Suprapubic skin (tissue), 4 donors: ENCODE measurements around the gene IQSEC3.

Experiments used
- POLR2A ChIP-seq, 2 donors: fragments of 450-650 bp; IDR thresholded peaks; one replicate each; pipeline ENCODE4 v1.6.1; 2017; ENCODE audit warnings: antibody characterized with exemption in 2 of 2, mild to moderate bottlenecking in 2 of 2, moderate library complexity in 2 of 2
- POLR2AphosphoS5 ChIP-seq, 3 donors: sonication (generic); formaldehyde crosslinking; IDR thresholded peaks; one replicate each; pipeline ENCODE4 v1.6.1; 2017; ENCODE audit warnings: antibody characterized with exemption in 3 of 3
- TF ChIP-seq, protein P1 (sequence below), 2 donors: fragments of 200-600 bp in 1 of 2; fragments of 450-650 bp in 1 of 2; sonication (generic) in 1 of 2; IDR thresholded peaks; one replicate each; pipeline ENCODE4 v1.5.1; 2016 to 2019; ENCODE audit warnings: antibody characterized with exemption in 2 of 2, mild to moderate bottlenecking in 1 of 2, moderate library complexity in 1 of 2

- TF ChIP-seq POLR2AphosphoS5 (IDR thresholded peaks at IDR 0.05): no peak
- TF ChIP-seq, protein P1, sequence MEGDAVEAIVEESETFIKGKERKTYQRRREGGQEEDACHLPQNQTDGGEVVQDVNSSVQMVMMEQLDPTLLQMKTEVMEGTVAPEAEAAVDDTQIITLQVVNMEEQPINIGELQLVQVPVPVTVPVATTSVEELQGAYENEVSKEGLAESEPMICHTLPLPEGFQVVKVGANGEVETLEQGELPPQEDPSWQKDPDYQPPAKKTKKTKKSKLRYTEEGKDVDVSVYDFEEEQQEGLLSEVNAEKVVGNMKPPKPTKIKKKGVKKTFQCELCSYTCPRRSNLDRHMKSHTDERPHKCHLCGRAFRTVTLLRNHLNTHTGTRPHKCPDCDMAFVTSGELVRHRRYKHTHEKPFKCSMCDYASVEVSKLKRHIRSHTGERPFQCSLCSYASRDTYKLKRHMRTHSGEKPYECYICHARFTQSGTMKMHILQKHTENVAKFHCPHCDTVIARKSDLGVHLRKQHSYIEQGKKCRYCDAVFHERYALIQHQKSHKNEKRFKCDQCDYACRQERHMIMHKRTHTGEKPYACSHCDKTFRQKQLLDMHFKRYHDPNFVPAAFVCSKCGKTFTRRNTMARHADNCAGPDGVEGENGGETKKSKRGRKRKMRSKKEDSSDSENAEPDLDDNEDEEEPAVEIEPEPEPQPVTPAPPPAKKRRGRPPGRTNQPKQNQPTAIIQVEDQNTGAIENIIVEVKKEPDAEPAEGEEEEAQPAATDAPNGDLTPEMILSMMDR (IDR thresholded peaks at IDR 0.05): no peak
- TF ChIP-seq POLR2A (IDR thresholded peaks at IDR 0.05): no peak
Measured at GRCh38 chr12:147242-147641, 80.7 kb downstream of the IQSEC3 start.
